ENCODE data around the gene JADE3.
A peak's percentile ranks its signal among the peaks of the same experiment; 100 is the strongest.

JADE3 gene

DNA sequence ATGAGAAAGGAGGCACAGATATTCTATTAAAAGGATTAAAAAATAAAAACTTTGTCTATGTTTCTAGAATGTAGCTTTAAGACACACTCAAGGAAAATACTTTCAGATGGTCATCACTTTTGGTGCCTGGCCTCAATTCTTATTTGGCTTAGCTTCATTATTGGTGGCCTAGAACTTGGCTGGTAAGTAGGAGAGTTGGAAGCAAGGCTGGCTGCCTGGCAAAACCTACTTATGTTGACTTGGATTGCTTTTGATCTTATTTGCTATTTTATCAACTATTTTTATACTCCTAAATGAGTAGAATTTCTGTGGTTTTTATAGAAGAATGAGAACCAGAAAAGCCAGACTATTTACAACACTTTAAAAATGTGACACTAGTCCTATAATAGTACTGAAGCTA lies 35.3 kb upstream of the JADE3 start:
- no peak overlapping the region for H3K4me3 ChIP-seq (ENCODE audit: low read depth, low read length)
- H3K4me1 ChIP-seq, result no peaks in the 10 kb centered on the region
- no peak for DNase-seq
- no peaks in the 10 kb centered on the region for H3K27me3 ChIP-seq
- no peaks in the 10 kb centered on the region for H3K36me3 ChIP-seq
- TF ChIP-seq, protein P1, sequence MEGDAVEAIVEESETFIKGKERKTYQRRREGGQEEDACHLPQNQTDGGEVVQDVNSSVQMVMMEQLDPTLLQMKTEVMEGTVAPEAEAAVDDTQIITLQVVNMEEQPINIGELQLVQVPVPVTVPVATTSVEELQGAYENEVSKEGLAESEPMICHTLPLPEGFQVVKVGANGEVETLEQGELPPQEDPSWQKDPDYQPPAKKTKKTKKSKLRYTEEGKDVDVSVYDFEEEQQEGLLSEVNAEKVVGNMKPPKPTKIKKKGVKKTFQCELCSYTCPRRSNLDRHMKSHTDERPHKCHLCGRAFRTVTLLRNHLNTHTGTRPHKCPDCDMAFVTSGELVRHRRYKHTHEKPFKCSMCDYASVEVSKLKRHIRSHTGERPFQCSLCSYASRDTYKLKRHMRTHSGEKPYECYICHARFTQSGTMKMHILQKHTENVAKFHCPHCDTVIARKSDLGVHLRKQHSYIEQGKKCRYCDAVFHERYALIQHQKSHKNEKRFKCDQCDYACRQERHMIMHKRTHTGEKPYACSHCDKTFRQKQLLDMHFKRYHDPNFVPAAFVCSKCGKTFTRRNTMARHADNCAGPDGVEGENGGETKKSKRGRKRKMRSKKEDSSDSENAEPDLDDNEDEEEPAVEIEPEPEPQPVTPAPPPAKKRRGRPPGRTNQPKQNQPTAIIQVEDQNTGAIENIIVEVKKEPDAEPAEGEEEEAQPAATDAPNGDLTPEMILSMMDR (IDR thresholded peaks at IDR 0.05; ENCODE audit: low read depth, low read length), result no peak
- no peaks in the 10 kb centered on the region for H3K9me3 ChIP-seq

DNA sequence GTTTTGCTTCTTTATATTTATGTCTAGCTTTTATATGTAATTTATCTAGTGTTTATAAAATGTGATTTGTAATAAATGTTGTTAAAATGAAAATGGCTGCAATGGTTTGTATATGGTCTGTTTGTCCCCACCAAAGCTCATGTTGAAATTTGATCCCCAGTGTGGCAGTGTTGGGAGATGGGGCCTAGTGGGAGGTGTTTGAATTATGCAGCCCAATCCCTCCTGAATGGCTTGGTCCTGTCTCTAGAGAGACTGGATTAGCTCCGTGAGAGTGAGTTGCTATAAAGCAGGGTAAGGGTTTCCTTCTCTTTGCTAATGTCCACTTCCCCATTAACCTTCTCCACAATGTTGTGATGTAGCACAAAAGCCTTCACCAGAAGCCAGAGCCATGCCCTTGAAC lies 30.0 kb upstream of the JADE3 start:
- Histone ChIP-seq H3K4me3 (ENCODE audit: low read depth, low read length) (no peak overlapping the region), H3K4me1 (no peaks in the 10 kb centered on the region), H3K9me3 (no peaks in the 10 kb centered on the region), H3K36me3 (no peaks in the 10 kb centered on the region), H3K27me3 (no peaks in the 10 kb centered on the region)
- TF ChIP-seq, protein P1 (IDR thresholded peaks at IDR 0.05; ENCODE audit: low read depth, low read length), result no peak
- no peak for DNase-seq

DNA sequence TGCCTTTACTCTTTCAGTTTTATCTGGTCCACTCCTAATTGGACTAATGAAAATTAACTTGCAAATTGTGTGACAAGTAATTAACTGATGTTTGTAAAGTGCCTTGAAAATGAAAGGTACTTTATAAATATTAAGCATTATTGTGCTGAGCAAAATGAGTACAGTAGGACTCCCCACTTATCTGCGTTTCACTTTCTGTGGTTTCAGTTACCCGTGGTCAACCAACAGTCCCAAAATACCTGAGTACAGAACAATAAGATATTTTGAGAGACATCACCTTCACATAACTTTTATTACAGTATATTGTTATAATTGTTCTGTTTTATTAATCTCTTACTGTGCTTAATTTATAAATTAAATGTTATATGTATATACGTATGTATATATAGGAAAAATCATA lies 27.4 kb upstream of the JADE3 start:
- TF ChIP-seq, protein P1 (IDR thresholded peaks at IDR 0.05; ENCODE audit: low read depth, low read length), result no peak
- no peaks in the 10 kb centered on the region for H3K4me1 ChIP-seq
- no peaks in the 10 kb centered on the region for H3K36me3 ChIP-seq
- no peaks in the 10 kb centered on the region for H3K27me3 ChIP-seq
- no peak for DNase-seq
- no peaks in the 10 kb centered on the region for H3K9me3 ChIP-seq
- no peak overlapping the region for H3K4me3 ChIP-seq (ENCODE audit: low read depth, low read length)

DNA sequence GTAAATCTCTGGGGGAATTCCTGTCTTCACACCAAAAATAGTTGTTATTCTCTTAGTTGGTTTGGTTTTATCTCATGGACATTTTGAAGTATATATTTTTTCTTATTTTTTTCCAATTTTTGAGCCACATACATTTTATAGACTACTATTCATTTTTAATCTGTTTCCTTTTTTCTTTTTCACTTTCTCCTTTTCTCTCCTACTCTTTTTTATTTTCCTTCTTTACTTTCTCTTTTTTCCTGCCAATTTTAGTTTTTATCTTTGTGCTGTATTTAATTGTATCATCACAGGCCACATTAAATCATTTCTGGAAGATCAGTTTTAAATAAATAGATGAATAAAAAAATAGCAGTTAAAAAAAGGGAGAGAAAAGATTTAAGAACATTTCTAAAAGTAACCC lies 14.0 kb upstream of the JADE3 start:
- no peak for DNase-seq
- no peaks in the 10 kb centered on the region for H3K36me3 ChIP-seq
- H3K4me1 ChIP-seq, result no peaks in the 10 kb centered on the region; the same call in 1 of the 2 replicates
- H3K9me3 ChIP-seq, result no peaks in the 10 kb centered on the region
- TF ChIP-seq, protein P1 (IDR thresholded peaks at IDR 0.05; ENCODE audit: low read depth, low read length), result no peak
- H3K27me3 ChIP-seq, result no peaks in the 10 kb centered on the region
- H3K4me3 ChIP-seq (ENCODE audit: low read depth, low read length), result no peak overlapping the region

DNA sequence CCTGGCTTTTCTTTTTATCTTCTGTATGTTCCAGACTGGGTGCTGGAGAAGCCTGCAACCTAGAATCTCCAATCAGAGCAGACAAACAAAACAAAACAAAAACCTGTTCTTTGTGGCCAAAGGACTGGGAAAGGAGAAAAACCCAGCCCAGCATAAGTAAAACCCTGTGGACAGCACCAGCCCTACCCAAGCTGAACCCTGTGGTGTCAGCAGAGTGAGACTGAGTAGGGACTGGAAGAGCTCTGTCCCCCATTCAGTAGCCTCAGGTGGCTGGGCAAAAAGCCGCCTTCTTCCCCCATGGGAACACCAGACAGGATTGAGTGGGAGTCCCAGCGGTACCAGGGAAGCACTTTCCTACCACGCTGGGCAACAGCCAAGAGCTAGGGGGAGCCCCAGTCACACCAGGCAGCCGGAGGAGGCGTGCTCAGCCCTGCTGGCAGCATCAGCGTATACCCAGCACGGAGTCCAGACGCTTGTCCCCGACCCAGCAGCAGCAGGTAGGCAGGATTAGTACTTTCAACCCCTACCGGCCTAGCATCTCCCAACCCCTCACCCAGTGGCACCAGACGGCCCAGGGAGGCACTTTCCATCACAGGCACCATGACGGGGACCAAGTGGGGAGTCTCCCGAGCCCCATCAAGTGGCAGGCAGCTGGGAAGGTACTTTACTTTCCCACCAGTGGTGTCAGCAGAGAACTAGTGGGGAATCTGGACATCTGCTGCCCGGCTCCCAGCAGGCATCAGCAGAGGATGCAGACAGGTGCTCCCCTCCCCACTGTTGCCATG lies 8.6 kb upstream of the JADE3 start:
- peak; percentile 87 for DNase-seq
- peak overlapping the region; percentile 61 for H3K4me3 ChIP-seq (ENCODE audit: low read depth, low read length)

DNA sequence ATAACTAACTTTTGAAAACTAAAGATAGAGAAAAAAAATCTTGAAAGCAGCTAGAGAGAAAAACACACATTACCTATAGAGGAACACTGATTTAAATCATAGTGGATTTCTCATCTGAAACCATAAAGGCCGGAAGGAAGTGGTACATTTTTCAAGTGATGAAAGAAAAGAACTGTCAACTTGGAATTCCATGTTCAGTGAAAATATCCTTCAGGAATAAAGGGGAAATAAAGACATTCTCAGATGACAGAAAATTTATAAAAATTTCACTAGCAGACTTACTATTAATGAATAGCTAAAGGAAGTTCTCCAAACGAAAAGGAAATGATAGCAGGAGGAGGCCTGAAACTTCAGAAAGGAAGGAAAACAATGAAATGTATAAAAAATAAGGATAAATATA lies 7.6 kb upstream of the JADE3 start:
- Histone ChIP-seq H3K4me3 (ENCODE audit: low read depth, low read length) (no peak overlapping the region), H3K36me3 (no peaks in the 10 kb centered on the region), H3K27me3 (no peaks in the 10 kb centered on the region), H3K4me1 (peaks cover 6% of the 10 kb centered on the region; the same call in 1 of the 2 replicates), H3K9me3 (no peaks in the 10 kb centered on the region)
- TF ChIP-seq, protein P1 (IDR thresholded peaks at IDR 0.05; ENCODE audit: low read depth, low read length), result no peak
- DNase-seq, result no peak

More for the DNA sequence above, 8.6 kb upstream of the JADE3 start:
- TF ChIP-seq, protein P1 (IDR thresholded peaks at IDR 0.05; ENCODE audit: low read depth, low read length), result peak; percentile 66; the same call in 1 of the 2 replicates
- H3K9me3 ChIP-seq, result no peaks in the 10 kb centered on the region
- peaks cover 6% of the 10 kb centered on the region; the same call in 1 of the 2 replicates for H3K4me1 ChIP-seq
- H3K36me3 ChIP-seq, result no peaks in the 10 kb centered on the region
- no peaks in the 10 kb centered on the region for H3K27me3 ChIP-seq
